NT2/D1 (cell line): ENCODE measurements around the gene RASSF3.

Source experiments
- DNase-seq: peaks from one replicate; pipeline ENCODE4 v3.0.0-alpha.2; 2011; ENCODE audit warnings: low read depth, low spot score
- H3K27me3 ChIP-seq: 2 replicates; pipeline ENCODE4 v1.6.0; 2011; ENCODE audit warnings: mild to moderate bottlenecking; ENCODE audit not compliant: insufficient read length, insufficient read depth
- H3K36me3 ChIP-seq: 2 replicates; pipeline ENCODE4 v1.6.1; 2011; ENCODE audit warnings: mild to moderate bottlenecking, low read length, mixed read lengths; ENCODE audit not compliant: insufficient read depth, insufficient read length
- H3K4me1 ChIP-seq: 2 replicates; pipeline ENCODE4 v1.5.1; 2011; ENCODE audit not compliant: insufficient read depth, insufficient read length
- H3K4me3 ChIP-seq: 2 replicates; pipeline ENCODE4 v1.5.1; 2011; ENCODE audit warnings: low read depth; ENCODE audit not compliant: insufficient read length
- H3K9ac ChIP-seq: 2 replicates; pipeline ENCODE4 v1.6.0; 2011; ENCODE audit warnings: low read depth; ENCODE audit not compliant: insufficient read length
- H3K9me3 ChIP-seq: 2 replicates; pipeline ENCODE4 v1.5.1; 2011; ENCODE audit warnings: mild to moderate bottlenecking, low read length; ENCODE audit not compliant: insufficient read depth
- SUZ12 ChIP-seq: IDR thresholded peaks from 2 replicates; pipeline ENCODE4 v1.6.1; 2011; ENCODE audit not compliant: insufficient read length, insufficient read depth; ENCODE audit errors: extremely low read depth
- YY1 ChIP-seq: IDR thresholded peaks from 2 replicates; pipeline ENCODE4 v1.6.1; 2011; ENCODE audit not compliant: insufficient read length, insufficient read depth
- ZNF274 ChIP-seq: IDR thresholded peaks from 2 replicates; pipeline ENCODE4 v1.6.1; 2011; ENCODE audit warnings: mild to moderate bottlenecking, low read depth, low read length

Gene RASSF3

DNA sequence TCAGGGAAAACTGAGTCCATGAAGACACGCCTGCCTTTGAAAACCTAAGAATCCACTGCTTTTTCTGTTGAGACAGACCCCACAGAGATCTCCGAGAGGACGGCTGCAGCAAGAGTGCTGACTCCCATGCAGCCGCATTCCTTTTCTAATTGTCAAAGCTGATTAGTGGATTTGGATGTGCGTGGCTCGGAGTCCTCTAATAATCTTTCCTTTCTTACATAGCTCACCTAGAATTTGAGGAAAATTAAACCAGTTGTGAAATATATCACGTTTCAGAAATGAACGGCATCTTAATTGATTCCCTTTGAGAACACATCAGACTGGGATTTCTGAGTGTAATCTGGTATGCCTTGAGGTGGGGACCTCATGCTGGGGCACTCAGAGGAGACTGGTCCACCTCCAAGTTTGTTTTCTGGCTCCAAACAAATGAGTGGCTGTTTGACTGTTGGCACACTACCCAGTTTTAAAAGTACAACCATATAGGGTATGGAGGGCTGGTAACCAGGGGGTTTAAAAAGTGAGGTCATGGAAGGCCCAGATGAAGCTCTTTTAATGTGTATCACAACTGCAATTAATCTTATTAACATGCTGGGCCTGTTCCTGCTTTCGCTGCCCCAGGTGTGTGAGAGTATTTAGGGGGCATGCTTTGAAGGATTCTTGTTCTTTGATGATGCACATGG is 63.3 kb downstream of the RASSF3 start:
- H3K9me3 ChIP-seq, result no peaks in the 10 kb centered on the region
- DNase-seq, result no peak
- TF ChIP-seq SUZ12 (no peak), YY1 (no peak), ZNF274 (no peak)
- H3K9ac ChIP-seq, result no peak overlapping the region
- H3K4me3 ChIP-seq, result no peak overlapping the region
- no peaks in the 10 kb centered on the region for H3K27me3 ChIP-seq
- H3K36me3 ChIP-seq, result no peaks in the 10 kb centered on the region
- peaks cover 22% of the 10 kb centered on the region for H3K4me1 ChIP-seq

DNA sequence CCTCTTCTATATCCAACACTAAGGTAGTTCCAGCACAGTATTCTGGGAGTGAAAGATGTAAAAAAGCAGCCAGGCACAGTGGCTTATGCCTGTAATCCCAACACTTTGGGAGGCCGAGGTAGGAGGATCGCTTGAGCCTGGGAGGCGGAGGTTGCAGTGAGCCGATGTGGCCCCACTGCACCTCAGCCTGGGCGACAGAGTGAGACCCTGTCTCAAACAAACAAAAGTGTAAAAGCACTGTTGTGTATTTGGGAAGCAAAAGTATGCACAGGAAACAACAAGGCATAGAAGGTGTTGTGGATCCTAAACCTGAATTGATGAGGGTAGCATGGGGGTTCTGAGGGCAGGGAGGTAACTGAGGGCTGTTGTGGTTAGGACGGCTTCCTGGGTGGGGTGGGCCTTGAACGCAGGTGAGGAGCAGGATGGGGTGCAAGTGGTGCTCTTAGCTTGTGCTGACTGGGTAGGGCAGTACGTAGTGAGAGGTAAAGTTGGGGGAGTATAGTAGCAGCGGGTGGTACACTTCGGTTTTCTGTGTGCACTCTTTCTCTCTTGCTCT is 64.2 kb downstream of the RASSF3 start:
- no peak for TF ChIP-seq YY1
- no peak for TF ChIP-seq ZNF274
- TF ChIP-seq SUZ12, result no peak
- Histone ChIP-seq H3K9ac (no peak overlapping the region), H3K4me3 (no peak overlapping the region), H3K36me3 (no peaks in the 10 kb centered on the region), H3K9me3 (no peaks in the 10 kb centered on the region), H3K27me3 (no peaks in the 10 kb centered on the region), H3K4me1 (peaks cover 19% of the 10 kb centered on the region)
- DNase-seq, result no peak

DNA sequence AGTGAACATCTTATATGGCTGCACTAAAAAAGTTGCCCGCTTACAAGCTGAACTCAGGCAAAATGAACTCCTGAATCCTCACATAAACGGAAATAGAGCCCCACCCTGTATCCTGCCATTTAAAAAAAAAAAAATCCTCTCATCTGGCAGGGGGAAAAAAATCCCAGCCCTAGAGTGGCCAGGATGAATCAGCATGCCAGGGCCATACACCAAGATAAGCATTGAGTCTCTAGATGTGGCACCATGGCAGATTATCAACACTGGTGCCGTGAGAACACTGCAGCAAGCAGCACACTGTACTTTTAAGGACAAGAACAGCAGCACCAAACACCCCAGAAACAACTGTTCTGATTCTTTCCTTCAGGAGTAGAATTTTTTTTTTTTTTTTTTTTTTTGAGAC is 65.5 kb downstream of the RASSF3 start:
- H3K9me3 ChIP-seq, result no peaks in the 10 kb centered on the region
- DNase-seq, result no peak
- no peak overlapping the region for H3K9ac ChIP-seq
- no peaks in the 10 kb centered on the region for H3K36me3 ChIP-seq
- H3K4me1 ChIP-seq, result peaks cover 17% of the 10 kb centered on the region
- no peak overlapping the region for H3K4me3 ChIP-seq
- TF ChIP-seq ZNF274 (no peak), YY1 (no peak), SUZ12 (no peak)
- no peaks in the 10 kb centered on the region for H3K27me3 ChIP-seq

DNA sequence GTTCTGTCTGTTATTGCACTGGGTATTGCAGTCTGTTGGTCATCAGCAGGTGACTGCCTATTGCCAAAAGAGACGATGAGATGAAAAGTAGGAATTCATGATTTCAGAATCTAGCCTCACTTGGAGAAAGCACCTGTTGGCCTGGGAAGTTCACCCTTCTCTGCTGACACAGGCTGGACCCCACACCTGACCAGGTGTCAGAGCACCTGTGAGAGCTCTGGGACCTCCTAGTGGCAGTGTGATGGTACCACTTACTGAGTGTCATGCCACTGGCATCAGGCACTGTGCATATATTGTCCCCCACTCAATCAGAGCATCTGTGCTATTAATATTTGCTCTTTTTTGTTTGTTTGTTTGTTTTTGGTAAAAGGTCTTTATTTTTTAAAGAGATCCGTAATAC is 68.0 kb downstream of the RASSF3 start:
- Histone ChIP-seq H3K36me3 (no peaks in the 10 kb centered on the region), H3K4me3 (no peak overlapping the region), H3K9ac (no peak overlapping the region), H3K4me1 (peaks cover 7% of the 10 kb centered on the region), H3K27me3 (no peaks in the 10 kb centered on the region), H3K9me3 (no peaks in the 10 kb centered on the region)
- no peak for TF ChIP-seq ZNF274
- DNase-seq, result no peak

DNA sequence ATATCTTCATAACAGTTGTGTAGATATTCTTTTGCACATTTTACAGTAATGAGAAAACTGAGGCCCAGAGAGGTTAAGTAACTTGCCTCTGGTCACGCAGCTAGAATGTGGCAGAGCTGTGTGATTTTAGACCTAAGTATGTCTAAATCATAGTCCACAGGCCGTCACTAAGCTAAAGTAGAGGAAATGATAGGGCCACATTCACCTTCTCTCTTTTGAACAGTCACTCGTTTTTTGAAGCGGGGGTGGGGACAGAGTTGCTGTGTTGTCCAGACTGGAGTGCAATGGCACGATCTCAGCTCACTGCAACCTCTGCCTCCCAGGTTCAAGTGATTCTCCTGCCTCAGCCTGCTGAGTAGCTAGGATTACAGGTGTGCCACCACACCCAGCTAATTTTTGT is 68.5 kb downstream of the RASSF3 start:
- H3K36me3 ChIP-seq, result no peaks in the 10 kb centered on the region
- no peaks in the 10 kb centered on the region for H3K9me3 ChIP-seq
- no peak overlapping the region for H3K4me3 ChIP-seq
- TF ChIP-seq SUZ12 (no peak), ZNF274 (no peak), YY1 (no peak)
- H3K9ac ChIP-seq, result no peak overlapping the region
- no peak for DNase-seq
- H3K4me1 ChIP-seq, result peaks cover 7% of the 10 kb centered on the region
- no peaks in the 10 kb centered on the region for H3K27me3 ChIP-seq

DNA sequence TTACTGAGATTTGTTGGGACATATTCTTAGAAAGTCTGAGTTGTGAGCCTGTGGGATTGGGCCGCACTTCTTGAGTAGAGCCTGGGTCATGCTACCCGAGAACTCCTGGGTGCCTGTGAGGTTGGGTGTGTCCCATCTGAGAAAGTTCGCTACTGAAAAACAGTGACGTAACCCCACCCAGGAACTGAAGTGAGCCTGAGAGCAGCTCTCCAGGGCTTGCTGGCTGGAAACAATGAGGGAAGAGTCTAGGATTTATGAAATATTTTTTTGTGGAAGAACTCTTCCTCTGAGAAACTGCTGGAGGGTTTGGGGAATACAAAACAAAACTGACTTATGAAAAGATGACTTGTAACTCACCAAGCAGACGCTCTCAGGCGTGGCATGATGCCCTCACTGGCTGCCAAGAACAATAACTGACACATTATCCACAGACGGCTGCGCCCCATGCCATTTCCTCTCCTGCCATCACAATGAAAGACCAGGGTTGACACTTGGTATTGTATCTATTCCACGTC is 69.2 kb downstream of the RASSF3 start:
- Histone ChIP-seq H3K4me3 (no peak overlapping the region), H3K27me3 (no peaks in the 10 kb centered on the region), H3K36me3 (no peaks in the 10 kb centered on the region), H3K9me3 (no peaks in the 10 kb centered on the region), H3K9ac (no peak overlapping the region), H3K4me1 (peaks cover 4% of the 10 kb centered on the region)
- TF ChIP-seq ZNF274, result no peak
- TF ChIP-seq SUZ12, result no peak
- no peak for TF ChIP-seq YY1
- no peak for DNase-seq

DNA sequence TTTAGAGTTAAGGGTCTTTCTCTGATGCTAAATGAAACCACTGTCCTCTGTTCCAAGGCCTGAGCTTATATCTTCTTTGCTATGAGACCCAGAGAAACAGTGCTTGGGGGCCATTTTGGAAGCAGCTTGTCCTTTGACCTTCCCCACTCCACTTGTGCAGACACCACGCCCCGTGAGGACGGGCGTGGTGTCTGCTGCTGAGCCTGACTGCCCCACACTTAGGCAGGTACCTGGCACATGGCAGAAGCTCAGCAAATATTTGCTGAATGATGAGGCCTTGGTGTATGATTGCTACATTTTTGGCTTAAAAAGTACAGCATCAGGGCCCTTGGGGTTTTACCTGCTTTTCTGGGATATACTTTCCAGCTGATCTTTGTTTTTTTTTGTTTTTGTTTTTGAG is 69.9 kb downstream of the RASSF3 start:
- Histone ChIP-seq H3K9me3 (no peaks in the 10 kb centered on the region), H3K27me3 (no peaks in the 10 kb centered on the region), H3K4me3 (no peak overlapping the region), H3K9ac (no peak overlapping the region), H3K36me3 (peaks cover 2% of the 10 kb centered on the region), H3K4me1 (peaks cover 2% of the 10 kb centered on the region)
- TF ChIP-seq SUZ12 (no peak), YY1 (no peak), ZNF274 (no peak)
- no peak for DNase-seq
